Heart left ventricle (tissue), 16 donors: ENCODE results near the gene HAO2. TPM values are rescaled to one million over a fixed set of nuclear protein-coding genes. Genes with fewer than 3 reads are reported as not detected.

ENCODE experiments used
- ATAC-seq, 4 donors: fragments of 200-7000 bp; cut with Tn5 transposase; one replicate each; pipeline ENCODE4 v1.9.1; 2020 to 2022; ENCODE audit warnings: moderate library complexity in 4 of 4, mild to moderate bottlenecking in 3 of 4, moderate number of reproducible peaks in 1 of 4
- DNase-seq, 5 donors: peaks; one replicate each; pipeline ENCODE4 v3.0.0-alpha.2; 2020
- H3K27ac ChIP-seq, 12 donors: fragments of 200-600 bp; sonication (generic) in 4 of 12; one replicate each; pipeline versions ENCODE4 v1.5.0 to v1.8.0; 2016 to 2022; ENCODE audit warnings: mild to moderate bottlenecking in 2 of 12
- H3K27me3 ChIP-seq, 9 donors: fragments of 200-600 bp; sonication (generic) in 2 of 9; one replicate each; pipeline versions ENCODE4 v1.5.1 to v1.8.0; 2016 to 2022; ENCODE audit warnings: mild to moderate bottlenecking in 3 of 9
- H3K36me3 ChIP-seq, 9 donors: fragments of 200-600 bp; sonication (generic) in 2 of 9; one replicate each; pipeline versions ENCODE4 v1.5.0 to v1.8.0; 2018 to 2022; ENCODE audit warnings: mild to moderate bottlenecking in 2 of 9
- H3K4me1 ChIP-seq, 12 donors: fragments of 200-600 bp; sonication (generic) in 4 of 12; one replicate each; pipeline versions ENCODE4 v1.5.0 to v1.8.0; 2016 to 2022; ENCODE audit warnings: mild to moderate bottlenecking in 3 of 12
- H3K4me3 ChIP-seq, 12 donors: fragments of 200-600 bp; sonication (generic) in 4 of 12; one replicate each; pipeline versions ENCODE4 v1.5.0 to v1.8.0; 2017 to 2022; ENCODE audit warnings: mild to moderate bottlenecking in 9 of 12, moderate library complexity in 4 of 12
- H3K9me3 ChIP-seq, 12 donors: fragments of 200-600 bp; sonication (generic) in 4 of 12; one replicate each; pipeline versions ENCODE4 v1.5.0 to v1.8.0; 2016 to 2022; ENCODE audit warnings: mild to moderate bottlenecking in 1 of 12
- POLR2A ChIP-seq, 2 donors: fragments of 450-650 bp; IDR thresholded peaks; one replicate each; pipeline ENCODE4 v1.6.1; 2017; ENCODE audit warnings: antibody characterized with exemption in 2 of 2, mild to moderate bottlenecking in 2 of 2, moderate library complexity in 2 of 2
- WGBS, 4 donors: extraction: QIAGEN DNeasy Blood & Tissue Kit in 2 of 4; methylation state at CpG; one replicate each; pipeline versions ENCODE4 v1.1.5 to v1.1.7; 2013 to 2018; 5-methylcytosine and 5-hydroxymethylcytosine counted together
- intact Hi-C, 10 donors: fragments of 100-400 bp; cut with DNase I; formaldehyde crosslinking; loops; one replicate each; pipeline versions ENCODE4 v1.11.1 to v1.14.2; 2022
- polyA plus RNA-seq, 2 donors: library from polyadenylated mRNA; stranded (reverse); fragments of 200-250 nt; gene quantifications; one replicate each; pipeline ENCODE4 v1.2.3, GENCODE V29; 2013
- total RNA-seq, 9 donors: library from RNA; depleted of rRNA in 2 of 9; stranded (reverse); fragments of >200 nt in 2 of 9; fragmentation: NEBNext Ultra II Directional in 3 of 9; extraction: Animal tissue kit (Norgen Biotek cat#: 25700) in 3 of 9; gene quantifications; one replicate each; pipeline versions ENCODE4 v1.1.0 to v1.2.4, GENCODE V29; 2016 to 2023
- TF ChIP-seq, protein P1 (sequence below), 12 donors: fragments of 200-600 bp; sonication (generic) in 4 of 12; IDR thresholded peaks; one replicate each; pipeline versions ENCODE4 v1.5.0 to v1.8.0; 2018 to 2022; ENCODE audit warnings: antibody characterized with exemption in 12 of 12, mild to moderate bottlenecking in 5 of 12
- donor health status: ischemic (EF 13 %, LVEDD 7.1; RV severe dilation, severe dysfunction).
- donor health status: healthy with polysubstance abuse.
- donor health status: DM: no; HTN: yes; CAD: no.
- donor health status: DM: no; HTN: no; CAD: no.
- donor health status: ischemic (EF 25% LVEDD 6.9; RV normal size, moderate dysfunction).
- donor health status: ischemic (EF 25% LVEDD 5.7; RV mildly dilated, moderate dysfunction).
- donor health status: healthy.
- donor health status: DM: yes; HTN: yes; CAD: no.
- donor health status: ischemic (EF 35%, LVEDD 5.7; RV mildly dilated, moderate dysfunction).
- donor health status: nonischemic (EF 11% LVEDD 7.7; RV severe dilation, severe dysfunction).
- donor health status: DM: yes; HTN: yes; CAD: no.
- donor health status: PGD.
- donor health status: ischemic (EF 29% LVEDD 5.4; RV normal size, mild dysfunction).
- donor health status: nonischemic (EF 23%, LVEDD 6.1; RV moderate dilation, normal function).

HAO2 gene
- total and polyA plus RNA-seq, 11 donors = not detected

DNA sequence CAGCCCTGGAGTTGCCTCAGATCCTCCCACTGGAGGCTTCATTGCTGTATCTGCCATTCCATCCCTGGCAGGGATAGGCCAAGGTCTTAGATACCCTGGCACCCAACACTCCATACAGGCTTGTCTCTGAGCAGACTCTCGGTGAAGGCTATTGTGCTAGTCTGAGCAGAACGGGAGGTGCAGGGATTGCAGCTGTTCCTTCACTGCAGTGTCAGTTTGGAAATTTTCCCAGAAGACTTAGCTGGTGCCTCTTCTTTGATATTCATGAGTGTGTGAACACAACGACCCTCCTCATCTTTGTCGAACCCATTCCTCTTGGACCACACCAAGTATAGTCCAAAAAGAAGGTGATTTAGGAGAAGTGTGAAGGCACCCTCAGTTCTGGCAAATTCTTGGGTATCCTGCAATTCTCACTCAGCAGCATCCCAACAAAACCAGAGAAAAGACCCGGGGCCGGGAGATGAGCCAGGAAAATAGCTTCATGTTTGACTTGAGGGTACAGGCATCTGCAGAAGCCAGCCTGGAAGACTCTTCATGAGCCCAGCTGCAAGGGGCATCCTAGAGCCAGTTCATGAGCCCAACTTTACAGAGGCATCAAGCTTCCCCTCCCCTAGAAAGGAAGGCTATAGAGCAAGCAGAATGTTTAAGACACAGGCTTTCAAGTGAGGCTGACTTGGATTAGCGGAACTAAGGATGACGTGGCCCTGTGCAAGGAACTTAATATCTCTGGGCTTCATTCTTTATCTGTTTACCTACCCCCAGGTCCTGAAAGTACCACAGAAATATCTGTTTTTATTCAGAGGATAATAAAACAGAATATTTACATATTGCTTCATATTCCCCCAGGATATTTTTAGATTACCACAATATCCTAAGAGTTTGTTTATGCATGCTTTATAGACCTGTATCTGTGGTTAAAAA lies 38.8 kb upstream of the HAO2 start:
- ATAC-seq (no peak), DNase-seq (no peak)
- Histone ChIP-seq H3K36me3 (no peaks in the 10 kb centered on the region), H3K9me3 (no peaks in the 10 kb centered on the region), H3K27me3 (peaks cover 0 to 4% (median 0%) of the 10 kb centered on the region in 9 donors), H3K4me3 (no peak overlapping the region), H3K4me1 (peaks cover 0 to 12% (median 4%) of the 10 kb centered on the region in 12 donors), H3K27ac (peak overlapping the region in 1 of 12 donors; percentile 46)
- TF ChIP-seq, protein P1, sequence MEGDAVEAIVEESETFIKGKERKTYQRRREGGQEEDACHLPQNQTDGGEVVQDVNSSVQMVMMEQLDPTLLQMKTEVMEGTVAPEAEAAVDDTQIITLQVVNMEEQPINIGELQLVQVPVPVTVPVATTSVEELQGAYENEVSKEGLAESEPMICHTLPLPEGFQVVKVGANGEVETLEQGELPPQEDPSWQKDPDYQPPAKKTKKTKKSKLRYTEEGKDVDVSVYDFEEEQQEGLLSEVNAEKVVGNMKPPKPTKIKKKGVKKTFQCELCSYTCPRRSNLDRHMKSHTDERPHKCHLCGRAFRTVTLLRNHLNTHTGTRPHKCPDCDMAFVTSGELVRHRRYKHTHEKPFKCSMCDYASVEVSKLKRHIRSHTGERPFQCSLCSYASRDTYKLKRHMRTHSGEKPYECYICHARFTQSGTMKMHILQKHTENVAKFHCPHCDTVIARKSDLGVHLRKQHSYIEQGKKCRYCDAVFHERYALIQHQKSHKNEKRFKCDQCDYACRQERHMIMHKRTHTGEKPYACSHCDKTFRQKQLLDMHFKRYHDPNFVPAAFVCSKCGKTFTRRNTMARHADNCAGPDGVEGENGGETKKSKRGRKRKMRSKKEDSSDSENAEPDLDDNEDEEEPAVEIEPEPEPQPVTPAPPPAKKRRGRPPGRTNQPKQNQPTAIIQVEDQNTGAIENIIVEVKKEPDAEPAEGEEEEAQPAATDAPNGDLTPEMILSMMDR (IDR thresholded peaks at IDR 0.05) = no peak
- TF ChIP-seq POLR2A (IDR thresholded peaks at IDR 0.05) = no peak
- intact Hi-C loops = no loop called here
- WGBS, 4 donors = 79 to 88% (median 82%) methylated on average over 8 of the region's 8 CpGs

DNA sequence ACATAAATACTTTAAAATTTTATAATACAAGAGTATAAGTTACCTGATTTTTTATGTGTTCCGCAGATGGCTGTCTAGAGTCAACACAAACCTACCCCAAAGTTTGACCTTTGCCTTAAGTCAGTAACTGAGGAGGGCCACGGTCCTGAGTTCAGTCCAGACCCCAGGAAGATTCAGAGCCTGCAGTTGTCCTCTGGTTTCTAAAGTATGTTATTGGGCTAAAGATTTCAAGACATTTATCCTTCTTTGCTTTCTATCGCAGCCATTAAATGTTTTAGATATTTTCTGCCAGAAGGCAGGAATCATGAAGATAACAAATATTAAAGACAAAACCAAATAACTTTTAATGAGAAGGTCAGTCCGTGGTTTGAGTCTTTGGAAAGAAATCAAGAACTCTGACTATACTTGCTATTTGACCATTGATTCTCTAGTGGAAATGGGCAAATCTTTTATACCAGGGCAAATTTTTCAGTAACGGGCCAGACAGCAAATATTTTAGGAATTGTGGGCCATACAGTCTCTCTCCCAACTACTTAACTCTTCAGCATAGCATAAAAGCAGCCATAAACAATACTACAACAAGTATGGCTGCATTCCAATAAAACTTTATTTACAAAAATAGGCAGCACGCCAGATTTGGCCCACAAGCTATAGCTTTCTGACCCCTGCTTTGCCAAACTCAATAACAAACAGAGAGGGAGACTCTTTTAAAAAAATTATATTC lies 38.0 kb upstream of the HAO2 start:
- intact Hi-C loops = no loop called here
- peak overlapping the region in 1 of 12 donors; percentile 46 for H3K27ac ChIP-seq
- DNase-seq (no peak), ATAC-seq (no peak)
- no peaks in the 10 kb centered on the region for H3K9me3 ChIP-seq
- peaks cover 0 to 4% (median 0%) of the 10 kb centered on the region in 9 donors for H3K27me3 ChIP-seq
- H3K4me1 ChIP-seq = peaks cover 0 to 12% (median 4%) of the 10 kb centered on the region in 12 donors
- TF ChIP-seq, protein P1 (IDR thresholded peaks at IDR 0.05) = no peak
- TF ChIP-seq POLR2A (IDR thresholded peaks at IDR 0.05) = no peak
- no peak overlapping the region for H3K4me3 ChIP-seq
- 74 to 83% (median 78%) methylated on average over 6 of the region's 6 CpGs for WGBS, 4 donors
- H3K36me3 ChIP-seq = no peaks in the 10 kb centered on the region

DNA sequence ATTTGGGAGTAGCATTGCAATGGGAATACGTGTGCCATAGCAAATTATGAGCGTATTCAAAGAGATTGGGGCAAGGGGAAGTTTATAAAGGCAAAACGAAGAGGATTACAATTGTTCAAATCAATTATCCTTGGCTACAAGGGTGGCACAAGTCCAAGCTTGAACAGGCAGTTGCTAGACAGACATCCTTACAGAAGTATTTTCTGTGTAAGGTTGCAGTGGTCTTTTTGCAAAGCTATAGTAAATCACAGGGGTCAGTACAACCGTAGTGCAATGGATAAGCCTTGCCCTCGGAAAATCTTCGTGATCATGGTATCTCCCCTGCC lies 37.4 kb upstream of the HAO2 start:
- TF ChIP-seq, protein P1 (IDR thresholded peaks at IDR 0.05) = no peak
- no peak for TF ChIP-seq POLR2A (IDR thresholded peaks at IDR 0.05)
- no peak for DNase-seq
- WGBS, 4 donors = 74 to 85% (median 77%) methylated on average over 6 of the region's 6 CpGs
- no peaks in the 10 kb centered on the region for H3K9me3 ChIP-seq
- H3K4me1 ChIP-seq = peaks cover 0 to 12% (median 4%) of the 10 kb centered on the region in 12 donors
- ATAC-seq = no peak
- H3K4me3 ChIP-seq = no peak overlapping the region
- no peaks in the 10 kb centered on the region for H3K36me3 ChIP-seq
- H3K27me3 ChIP-seq = peaks cover 0 to 4% (median 0%) of the 10 kb centered on the region in 9 donors
- H3K27ac ChIP-seq = no peak overlapping the region
- intact Hi-C loops = no loop called here

DNA sequence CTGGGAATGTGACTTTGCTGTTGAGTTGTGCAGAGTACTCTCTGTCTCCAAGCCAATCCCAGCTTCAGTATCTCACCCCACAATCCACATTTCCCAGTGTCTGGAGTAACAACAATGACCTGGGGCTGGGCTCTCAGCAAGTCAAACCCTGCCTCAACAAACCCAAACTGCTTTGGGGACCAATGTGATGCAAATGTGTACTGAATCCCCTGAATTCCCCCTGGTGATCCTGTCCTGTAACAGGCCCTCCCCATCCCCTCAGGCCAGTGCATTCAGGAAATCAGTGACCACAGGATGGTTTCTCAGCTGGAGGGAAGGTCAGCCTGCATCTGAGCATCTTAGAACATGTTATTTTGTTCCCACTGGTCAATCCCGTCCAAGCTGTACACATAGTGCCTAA lies 36.7 kb upstream of the HAO2 start:
- no peaks in the 10 kb centered on the region for H3K9me3 ChIP-seq
- H3K27ac ChIP-seq = no peak overlapping the region
- DNase-seq (no peak), ATAC-seq (no peak)
- intact Hi-C loops = no loop called here
- H3K4me1 ChIP-seq = peaks cover 0 to 11% (median 4%) of the 10 kb centered on the region in 12 donors
- H3K36me3 ChIP-seq = no peaks in the 10 kb centered on the region
- no peak for TF ChIP-seq POLR2A (IDR thresholded peaks at IDR 0.05)
- TF ChIP-seq, protein P1 (IDR thresholded peaks at IDR 0.05) = no peak
- H3K27me3 ChIP-seq = peaks cover 0 to 4% (median 0%) of the 10 kb centered on the region in 9 donors
- no peak overlapping the region for H3K4me3 ChIP-seq
- 85 to 100% (median 91%) methylated on average over 1 of the region's 1 CpG for WGBS, 4 donors
